Measurements from ENCODE around the gene KCND3. TPM values are rescaled to one million over a fixed set of nuclear protein-coding genes. Genes with fewer than 3 reads are reported as not detected.

The KCND3 gene
- total RNA-seq, 1 donor from 2014 or later = 8.1 TPM

- Histone ChIP-seq H3K27me3 (no peaks in the 10 kb centered on the region), H3K4me1 (no peaks in the 10 kb centered on the region), H3K9me3 (no peaks in the 10 kb centered on the region), H3K4me3 (no peak overlapping the region), H3K36me3 (no peaks in the 10 kb centered on the region), H3K27ac (no peak overlapping the region)
- intact Hi-C loops (cut with DNase I) = no loop called here
- no peak for DNase-seq (ENCODE audit: extremely low spot score in 2 of 2)
- TF ChIP-seq POLR2AphosphoS5 (IDR thresholded peaks at IDR 0.05; ENCODE audit: insufficient read depth in 1 of 2, low read depth in 1 of 2) = no peak
- no peak for TF ChIP-seq POLR2A (IDR thresholded peaks at IDR 0.05)
- TF ChIP-seq, protein P1, sequence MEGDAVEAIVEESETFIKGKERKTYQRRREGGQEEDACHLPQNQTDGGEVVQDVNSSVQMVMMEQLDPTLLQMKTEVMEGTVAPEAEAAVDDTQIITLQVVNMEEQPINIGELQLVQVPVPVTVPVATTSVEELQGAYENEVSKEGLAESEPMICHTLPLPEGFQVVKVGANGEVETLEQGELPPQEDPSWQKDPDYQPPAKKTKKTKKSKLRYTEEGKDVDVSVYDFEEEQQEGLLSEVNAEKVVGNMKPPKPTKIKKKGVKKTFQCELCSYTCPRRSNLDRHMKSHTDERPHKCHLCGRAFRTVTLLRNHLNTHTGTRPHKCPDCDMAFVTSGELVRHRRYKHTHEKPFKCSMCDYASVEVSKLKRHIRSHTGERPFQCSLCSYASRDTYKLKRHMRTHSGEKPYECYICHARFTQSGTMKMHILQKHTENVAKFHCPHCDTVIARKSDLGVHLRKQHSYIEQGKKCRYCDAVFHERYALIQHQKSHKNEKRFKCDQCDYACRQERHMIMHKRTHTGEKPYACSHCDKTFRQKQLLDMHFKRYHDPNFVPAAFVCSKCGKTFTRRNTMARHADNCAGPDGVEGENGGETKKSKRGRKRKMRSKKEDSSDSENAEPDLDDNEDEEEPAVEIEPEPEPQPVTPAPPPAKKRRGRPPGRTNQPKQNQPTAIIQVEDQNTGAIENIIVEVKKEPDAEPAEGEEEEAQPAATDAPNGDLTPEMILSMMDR (IDR thresholded peaks at IDR 0.05) = no peak
Observed at GRCh38 chr1:111856411-111857185, 132.9 kb downstream of the KCND3 start.

DNA sequence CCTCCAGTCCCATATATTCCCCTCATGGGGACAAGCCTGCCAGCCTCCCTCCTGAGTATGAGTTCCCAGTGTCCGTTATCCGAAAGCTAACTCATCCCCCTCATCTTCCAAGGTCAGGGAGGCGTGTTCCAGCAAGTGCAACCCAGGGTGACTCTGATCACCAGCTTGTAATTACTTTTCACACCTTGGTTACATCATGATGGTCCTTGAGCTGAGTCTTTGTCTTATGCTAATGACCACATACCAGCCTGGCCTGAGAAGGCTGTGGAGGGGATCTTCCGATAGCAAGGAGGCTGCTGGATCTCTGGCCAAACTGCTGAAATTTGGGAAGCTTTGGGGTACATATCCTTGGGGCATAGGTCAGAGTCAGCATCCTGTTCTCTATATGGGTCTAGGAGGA is 134.2 kb downstream of the KCND3 start:
- intact Hi-C loops (cut with DNase I) = no loop called here
- TF ChIP-seq POLR2A (IDR thresholded peaks at IDR 0.05) = no peak
- TF ChIP-seq, protein P1 (IDR thresholded peaks at IDR 0.05) = no peak
- TF ChIP-seq POLR2AphosphoS5 (IDR thresholded peaks at IDR 0.05; ENCODE audit: insufficient read depth in 1 of 2, low read depth in 1 of 2) = no peak
- H3K9me3 ChIP-seq = no peaks in the 10 kb centered on the region
- H3K36me3 ChIP-seq = no peaks in the 10 kb centered on the region
- no peak for DNase-seq (ENCODE audit: extremely low spot score in 2 of 2)
- no peaks in the 10 kb centered on the region for H3K4me1 ChIP-seq
- H3K27me3 ChIP-seq = no peaks in the 10 kb centered on the region
- H3K27ac ChIP-seq = no peak overlapping the region
- no peak overlapping the region for H3K4me3 ChIP-seq

DNA sequence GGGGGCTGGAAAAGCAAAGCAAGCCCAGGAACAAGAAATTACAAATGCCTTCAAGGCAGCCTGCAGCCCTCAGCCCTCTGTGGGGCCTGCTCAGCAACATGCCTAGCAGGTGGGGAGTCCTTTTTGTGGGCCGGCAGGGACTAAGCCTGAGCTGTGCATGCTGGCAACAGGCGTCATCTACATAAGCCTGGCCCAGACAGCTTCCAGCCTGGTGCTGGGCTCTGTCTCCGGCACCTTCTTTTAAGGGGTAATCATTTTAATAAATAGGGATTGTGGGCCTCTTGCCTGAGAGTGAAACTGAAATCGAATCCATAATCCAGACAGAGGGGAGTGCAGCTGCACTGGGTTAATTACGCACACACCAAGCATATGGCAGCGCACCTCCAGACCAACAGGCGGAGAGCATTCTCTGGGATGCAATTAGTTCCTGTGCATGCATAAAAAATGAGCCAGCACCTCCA is 137.2 kb downstream of the KCND3 start:
- no peaks in the 10 kb centered on the region for H3K36me3 ChIP-seq
- DNase-seq (ENCODE audit: extremely low spot score in 2 of 2) = no peak
- H3K4me3 ChIP-seq = no peak overlapping the region
- H3K4me1 ChIP-seq = no peaks in the 10 kb centered on the region
- H3K9me3 ChIP-seq = no peaks in the 10 kb centered on the region
- no peaks in the 10 kb centered on the region for H3K27me3 ChIP-seq
- TF ChIP-seq POLR2AphosphoS5 (IDR thresholded peaks at IDR 0.05; ENCODE audit: insufficient read depth in 1 of 2, low read depth in 1 of 2) (no peak), POLR2A (IDR thresholded peaks at IDR 0.05) (no peak)
- TF ChIP-seq, protein P1 (IDR thresholded peaks at IDR 0.05) = no peak
- intact Hi-C loops (cut with DNase I) = no loop called here
- H3K27ac ChIP-seq = no peak overlapping the region

DNA sequence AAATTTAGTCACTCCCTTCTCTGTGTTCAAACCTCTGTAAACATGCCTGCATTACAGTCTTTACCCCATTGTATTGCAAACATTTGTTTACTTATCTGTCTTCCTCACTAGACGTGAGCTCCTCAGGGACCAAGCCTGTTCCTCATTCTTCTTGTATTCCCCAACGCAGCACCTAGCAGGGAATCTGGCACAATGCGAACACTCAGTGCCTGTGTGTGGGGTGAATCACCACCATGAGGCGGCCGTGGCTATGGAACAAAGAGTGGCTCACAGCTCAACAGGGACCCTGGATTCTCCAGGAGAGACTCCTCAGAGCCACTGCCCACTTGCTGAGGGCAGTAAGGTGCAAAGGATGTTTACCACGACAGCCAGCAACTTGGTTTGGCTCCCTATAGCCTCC is 137.9 kb downstream of the KCND3 start:
- Histone ChIP-seq H3K27me3 (no peaks in the 10 kb centered on the region), H3K4me3 (no peak overlapping the region), H3K4me1 (no peaks in the 10 kb centered on the region), H3K36me3 (no peaks in the 10 kb centered on the region), H3K27ac (no peak overlapping the region), H3K9me3 (no peaks in the 10 kb centered on the region)
- no peak for TF ChIP-seq POLR2AphosphoS5 (IDR thresholded peaks at IDR 0.05; ENCODE audit: insufficient read depth in 1 of 2, low read depth in 1 of 2)
- TF ChIP-seq POLR2A (IDR thresholded peaks at IDR 0.05) = no peak
- TF ChIP-seq, protein P1 (IDR thresholded peaks at IDR 0.05) = no peak
- DNase-seq (ENCODE audit: extremely low spot score in 2 of 2) = no peak
- intact Hi-C loops (cut with DNase I) = no loop called here

DNA sequence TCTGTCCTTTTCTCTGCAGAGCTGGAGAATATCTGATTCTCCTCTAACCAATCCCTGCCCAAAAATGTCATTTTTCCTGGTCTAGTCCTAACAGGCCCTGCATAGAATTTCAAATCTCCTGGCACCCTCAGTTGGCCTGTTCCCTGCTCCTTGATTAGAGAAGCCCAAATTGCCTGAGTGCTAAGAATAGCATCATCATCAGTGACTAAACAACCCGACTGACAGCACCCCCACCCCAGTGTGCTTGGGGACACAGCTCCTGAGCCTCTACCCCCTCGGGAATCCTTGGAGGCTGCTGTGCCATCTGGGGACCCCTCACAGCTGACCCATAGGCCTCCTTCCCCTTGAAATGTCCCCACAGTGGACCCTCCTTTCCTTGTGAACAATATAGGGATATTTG is 139.4 kb downstream of the KCND3 start:
- no peaks in the 10 kb centered on the region for H3K36me3 ChIP-seq
- no peak overlapping the region for H3K4me3 ChIP-seq
- DNase-seq (ENCODE audit: extremely low spot score in 2 of 2) = no peak
- no peak overlapping the region for H3K27ac ChIP-seq
- H3K27me3 ChIP-seq = no peaks in the 10 kb centered on the region
- H3K4me1 ChIP-seq = no peaks in the 10 kb centered on the region
- intact Hi-C loops (cut with DNase I) = no loop called here
- TF ChIP-seq, protein P1 (IDR thresholded peaks at IDR 0.05) = no peak
- TF ChIP-seq POLR2A (IDR thresholded peaks at IDR 0.05) = no peak
- no peak for TF ChIP-seq POLR2AphosphoS5 (IDR thresholded peaks at IDR 0.05; ENCODE audit: insufficient read depth in 1 of 2, low read depth in 1 of 2)
- H3K9me3 ChIP-seq = no peaks in the 10 kb centered on the region
